NK-92 (cell line): ENCODE data around the gene SFXN3.
"Not testable (repeated sequence)": the region's sequence is repeated elsewhere in the genome, so short reads cannot be mapped to it uniquely, and the experiment has no call there.

Source experiments
- DNase-seq: peaks from one replicate; lab custom pipeline; 2025; ENCODE audit not compliant: unreplicated experiment; lab: John Stamatoyannopoulos, UW

The SFXN3 gene

GRCh38 chr10:101015582-101015973 lies 15.5 kb upstream of the SFXN3 start:
- no peak for DNase-seq

DNA sequence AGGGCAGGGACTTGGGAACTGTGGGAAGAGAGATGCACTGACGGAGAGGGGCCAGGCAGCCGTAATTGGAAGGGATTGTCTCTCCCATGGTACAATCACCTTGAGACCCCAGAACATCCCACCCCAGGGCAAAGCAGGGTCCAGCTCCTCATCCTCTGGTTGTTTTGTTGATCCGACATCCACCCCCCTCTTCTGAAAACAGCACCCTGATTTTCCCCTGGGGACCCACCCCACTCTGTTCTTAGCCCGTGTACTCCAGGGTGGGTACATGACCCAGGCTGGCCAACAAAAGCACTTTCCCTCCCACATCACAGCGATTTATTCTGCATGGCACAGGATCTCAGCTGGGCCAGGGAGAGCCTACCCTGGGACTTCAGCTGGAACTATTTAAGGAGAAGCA lies 14.2 kb upstream of the SFXN3 start:
- no peak for DNase-seq

DNA sequence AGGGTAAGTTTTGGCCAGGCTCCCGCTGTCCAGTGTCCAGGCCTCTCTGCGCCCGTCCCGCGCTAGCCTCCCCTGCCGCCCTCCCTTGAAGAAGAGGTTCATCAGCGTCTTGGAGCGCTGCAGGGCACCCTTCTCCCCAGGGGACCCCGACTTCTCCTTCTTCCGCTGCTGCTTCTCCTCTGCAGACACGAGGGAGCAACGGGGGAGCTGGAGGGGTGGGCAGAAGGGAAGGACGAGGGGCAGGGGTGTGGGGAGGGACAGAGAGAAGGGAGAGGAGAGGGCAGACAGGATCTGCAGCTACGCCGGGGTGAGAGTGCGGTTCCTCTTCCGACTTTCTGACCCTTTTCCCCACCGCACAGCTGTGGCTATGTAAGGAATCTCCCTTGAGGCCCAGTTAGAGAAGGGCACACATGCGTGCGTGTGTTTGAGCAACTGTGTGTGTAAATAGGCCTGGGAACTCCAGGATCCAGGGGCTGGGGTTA lies 12.9 kb upstream of the SFXN3 start:
- no peak for DNase-seq

DNA sequence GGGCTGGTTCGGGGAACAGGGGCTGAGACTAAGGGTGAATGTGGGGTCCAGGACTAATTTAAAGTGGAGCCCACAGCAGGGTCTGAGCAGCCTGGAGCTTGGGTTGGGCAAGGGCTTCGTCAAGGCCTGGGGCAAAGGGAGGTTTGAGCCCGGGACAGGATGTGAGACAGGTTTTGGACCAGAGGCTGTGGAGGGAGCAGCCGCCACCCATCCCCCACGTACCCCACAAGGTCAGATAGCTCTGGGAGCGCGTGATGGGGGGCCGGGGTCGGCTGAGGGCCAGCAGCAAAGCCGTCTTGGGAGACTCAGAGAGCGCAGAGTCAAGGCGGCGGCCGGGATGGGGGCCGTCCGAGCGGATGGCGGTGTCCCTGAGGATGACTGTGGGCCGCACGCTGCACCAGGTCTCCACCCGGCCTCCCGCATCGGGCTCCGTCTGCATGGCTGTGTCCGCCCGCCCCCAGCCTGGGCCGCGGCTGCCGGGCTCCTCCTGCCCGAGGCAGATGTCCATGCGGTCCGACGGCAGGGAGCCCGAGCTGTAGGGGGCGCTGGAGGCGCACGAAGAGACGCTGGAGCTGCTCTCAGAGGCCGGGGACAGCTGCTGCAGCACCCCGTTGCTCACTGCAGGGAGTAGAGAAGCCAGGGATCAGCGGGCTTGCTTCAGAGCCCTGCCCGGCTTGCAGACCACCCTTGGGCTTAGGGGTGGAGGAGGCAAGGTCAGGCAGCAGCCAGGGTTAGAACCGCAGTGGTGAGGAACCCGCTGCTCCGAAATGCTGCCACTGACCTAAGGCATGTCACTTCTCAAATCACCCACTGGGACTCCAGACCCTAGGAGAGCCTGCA lies 12.2 kb upstream of the SFXN3 start:
- no peak for DNase-seq

DNA sequence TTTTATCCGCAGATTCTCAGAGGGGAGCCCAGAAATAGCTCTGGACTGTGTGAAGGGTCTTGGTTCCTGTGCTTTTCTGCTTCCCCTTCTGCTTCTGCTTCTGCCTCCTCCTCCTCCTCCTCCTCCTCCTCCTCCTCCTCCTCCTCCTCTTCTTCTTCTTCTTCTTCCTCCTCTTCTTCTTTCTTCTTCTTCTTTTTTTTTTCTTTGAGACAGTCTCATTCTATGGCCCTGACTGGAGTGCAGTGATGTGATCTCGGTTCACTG lies 11.7 kb upstream of the SFXN3 start:
- DNase-seq = no peak

DNA sequence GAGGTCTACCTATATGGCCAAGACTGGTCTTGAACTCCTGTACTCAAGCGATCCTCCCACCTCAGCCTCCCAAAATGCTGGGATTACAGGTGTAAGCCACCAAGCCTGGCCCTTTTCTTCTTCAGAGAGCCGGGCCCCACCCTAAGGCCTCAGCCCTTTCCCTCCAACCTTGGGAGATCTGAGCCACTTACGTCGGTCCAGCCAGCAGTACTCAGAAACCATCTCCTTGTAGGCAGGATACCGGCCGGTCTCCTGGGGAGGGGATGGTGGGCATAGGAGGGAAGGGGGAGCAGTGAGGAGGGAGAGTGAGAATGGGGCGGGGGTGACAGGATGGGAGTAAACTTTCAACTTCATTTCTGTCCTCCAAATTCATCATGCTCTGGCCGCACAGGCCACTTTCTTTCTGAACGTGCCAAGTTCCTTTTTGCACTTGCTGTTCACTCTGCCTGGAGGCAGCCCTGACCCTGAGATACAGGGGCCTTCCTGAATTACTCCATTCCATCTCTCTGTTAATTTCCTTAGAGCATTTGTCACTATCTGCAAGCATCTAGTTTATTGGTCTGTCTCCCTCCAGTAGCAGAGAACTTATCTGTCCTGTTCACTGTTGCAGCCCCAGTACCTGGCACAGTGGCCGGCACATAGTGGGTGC lies 10.5 kb upstream of the SFXN3 start:
- DNase-seq = no peak

DNA sequence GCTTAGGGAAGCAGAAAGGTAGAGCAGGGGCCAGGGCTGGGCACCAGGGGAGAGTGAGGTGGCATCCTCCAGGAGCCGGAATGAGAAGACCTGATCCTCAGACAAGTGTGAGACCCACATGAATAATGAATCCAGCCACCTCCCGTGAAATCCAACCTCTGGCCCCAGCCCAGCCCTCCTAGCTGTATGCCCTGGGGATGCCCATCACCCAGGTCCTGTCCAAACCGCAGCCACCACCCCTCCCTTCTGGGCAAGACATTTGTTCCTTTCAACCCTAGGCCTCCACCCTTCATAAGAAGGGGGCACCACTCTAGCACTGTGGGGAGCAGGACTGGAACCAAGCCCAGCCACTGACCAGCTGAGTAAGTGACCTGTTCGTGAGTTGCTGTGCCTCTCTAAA lies 9.8 kb upstream of the SFXN3 start:
- DNase-seq = no peak

GRCh38 chr10:101021692-101022251 lies 9.3 kb upstream of the SFXN3 start:
- no peak for DNase-seq

DNA sequence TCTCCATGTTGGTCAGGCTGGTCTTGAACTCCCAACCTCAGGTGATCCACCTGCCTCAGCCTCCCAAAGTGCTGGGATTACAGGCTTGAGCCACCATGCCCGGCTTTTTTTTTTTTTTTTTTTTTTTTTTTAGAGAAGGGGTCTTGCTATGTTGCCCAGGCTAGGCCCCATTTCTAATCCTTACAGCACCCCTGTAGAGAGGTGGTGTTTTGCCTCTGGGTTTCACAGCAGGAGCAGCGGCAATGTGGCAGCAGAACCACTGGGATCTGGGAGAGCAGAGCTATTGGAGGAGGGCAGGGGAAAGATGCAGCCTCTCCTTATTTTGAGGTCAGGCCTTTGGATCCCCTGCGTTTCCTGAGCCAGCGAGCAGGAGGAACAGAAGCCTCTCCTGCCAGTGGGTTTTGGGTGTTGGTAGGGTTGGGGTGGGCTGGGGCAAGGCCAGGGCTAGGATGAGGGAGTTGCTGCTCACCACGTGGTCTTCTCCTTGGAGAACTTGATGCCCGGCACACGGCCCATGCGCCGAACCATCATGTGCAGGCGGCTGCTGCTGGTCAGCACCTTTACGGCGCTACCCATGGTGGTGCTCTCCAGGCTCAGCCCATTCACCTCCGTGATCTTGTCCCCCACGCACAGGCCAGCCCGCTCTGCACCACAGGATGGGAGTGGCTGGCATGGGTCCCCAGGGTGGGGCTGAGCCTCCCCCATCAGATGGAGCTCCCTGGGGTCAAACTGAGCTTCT lies 7.9 kb upstream of the SFXN3 start:
- DNase-seq = no peak

- no peak for DNase-seq
Measured at GRCh38 chr10:101027106-101027720, 3.8 kb upstream of the SFXN3 start.

DNA sequence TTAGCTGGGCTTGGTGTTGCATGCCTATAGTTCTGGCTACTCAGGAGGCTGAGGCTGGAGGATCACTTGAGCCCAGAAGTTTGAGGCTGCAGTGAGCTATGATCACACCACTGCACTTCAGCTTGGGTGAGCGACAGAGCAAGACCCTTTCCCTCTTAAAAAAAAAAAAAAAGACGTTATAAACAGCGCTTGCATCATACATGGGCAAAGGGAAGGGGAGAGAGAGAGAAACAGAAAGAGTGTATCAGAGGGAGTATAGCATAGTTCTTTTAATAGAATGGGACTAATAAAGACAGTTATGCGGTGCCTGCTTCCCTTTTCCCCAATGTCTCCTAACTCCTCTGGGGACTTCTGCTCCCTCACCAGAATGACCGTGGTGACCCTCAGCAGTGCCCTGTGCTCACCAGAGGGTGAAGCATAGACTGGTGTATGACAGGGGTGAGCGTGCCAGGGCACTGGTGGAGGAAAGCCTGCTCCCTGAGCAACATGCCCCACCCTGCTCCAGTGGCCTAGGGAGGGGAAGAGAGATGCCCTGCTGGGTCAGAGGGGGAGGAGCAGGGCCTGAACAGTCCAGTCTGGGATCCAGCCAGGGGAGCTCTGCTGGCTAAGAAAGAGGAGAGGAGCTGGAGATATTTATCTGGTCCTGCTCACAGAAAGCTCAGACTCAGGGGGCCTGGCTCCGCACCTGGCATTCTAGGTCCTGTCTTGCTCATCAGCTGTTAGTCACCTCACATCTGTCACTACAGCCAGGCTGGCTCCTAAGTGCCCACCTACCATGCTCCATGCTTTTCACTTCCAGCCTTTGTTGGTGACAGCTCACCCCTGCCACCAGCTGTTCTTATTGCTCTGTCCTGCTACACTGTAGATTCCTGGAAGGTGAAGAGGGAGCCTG lies 2.3 kb upstream of the SFXN3 start:
- DNase-seq = no peak

- DNase-seq = no peak
Measured at GRCh38 chr10:101029520-101030295, 1.3 kb upstream of the SFXN3 start.

DNA sequence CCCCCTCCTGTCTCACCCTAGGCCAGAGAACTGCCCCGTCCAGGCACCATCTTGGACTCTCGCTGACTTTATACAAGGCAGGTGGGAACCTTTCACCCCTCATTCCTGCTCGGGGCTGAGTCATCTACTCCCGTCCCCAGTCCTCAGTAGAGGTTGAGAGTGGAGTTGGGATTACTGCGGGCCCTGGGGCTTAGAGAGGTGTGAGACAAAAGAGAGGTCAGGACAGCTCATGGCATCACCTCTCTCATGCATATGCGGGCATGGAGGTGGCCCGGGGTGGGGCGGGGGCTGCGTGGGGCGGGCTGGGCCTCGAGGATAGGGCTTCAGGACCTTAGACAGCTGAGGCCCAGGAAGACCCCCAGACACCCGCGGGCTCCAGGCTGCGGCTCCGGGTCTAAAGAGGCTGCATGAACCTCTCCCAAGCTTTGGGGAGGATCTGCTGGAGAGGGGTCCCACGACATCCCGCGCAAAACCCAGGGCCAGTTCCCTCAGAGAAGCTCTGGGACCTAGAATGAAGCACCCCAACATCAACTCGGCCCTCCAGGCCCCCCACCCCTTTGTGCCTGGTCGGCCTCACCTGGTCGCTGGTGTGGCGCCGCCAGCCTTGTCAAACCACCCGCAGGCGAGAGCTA lies 422 bp upstream of the SFXN3 start:
- no peak for DNase-seq

- DNase-seq = no peak
Measured at GRCh38 chr10:101031796-101032636, 982 bp downstream of the SFXN3 start.

DNA sequence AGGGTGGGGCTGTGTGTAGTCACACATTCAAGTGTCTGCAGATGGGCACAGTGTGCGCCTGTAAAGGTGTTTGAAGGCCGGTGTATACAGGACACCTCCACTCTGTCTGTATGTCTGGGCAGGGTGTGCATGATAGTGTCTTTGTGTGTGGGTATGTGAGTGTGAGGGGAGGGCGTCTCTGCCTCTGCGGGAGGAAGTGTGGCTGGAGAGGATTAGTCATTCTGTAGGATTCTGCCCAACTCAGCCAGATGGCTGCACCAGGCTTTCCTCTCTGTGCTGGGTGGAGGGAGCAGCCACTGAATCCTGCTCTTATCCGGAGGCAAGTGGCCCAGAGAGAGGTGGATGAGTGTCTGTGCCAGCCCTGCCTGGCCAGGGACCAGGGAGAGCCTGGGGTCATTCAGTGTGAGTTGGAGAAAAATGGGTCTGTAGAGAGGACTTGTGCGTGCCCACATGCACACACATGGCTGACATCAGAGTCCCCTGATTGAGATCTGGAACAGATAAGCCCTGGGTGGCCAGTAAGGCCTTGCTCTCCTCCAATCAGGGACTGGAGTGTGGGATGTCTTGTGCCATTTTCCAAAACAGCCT lies 1.7 kb downstream of the SFXN3 start:
- no peak for DNase-seq

GRCh38 chr10:101033276-101033675 lies 2.2 kb downstream of the SFXN3 start:
- DNase-seq = no peak

GRCh38 chr10:101034404-101034803 lies 3.4 kb downstream of the SFXN3 start:
- not testable (repeated sequence) for DNase-seq

DNA sequence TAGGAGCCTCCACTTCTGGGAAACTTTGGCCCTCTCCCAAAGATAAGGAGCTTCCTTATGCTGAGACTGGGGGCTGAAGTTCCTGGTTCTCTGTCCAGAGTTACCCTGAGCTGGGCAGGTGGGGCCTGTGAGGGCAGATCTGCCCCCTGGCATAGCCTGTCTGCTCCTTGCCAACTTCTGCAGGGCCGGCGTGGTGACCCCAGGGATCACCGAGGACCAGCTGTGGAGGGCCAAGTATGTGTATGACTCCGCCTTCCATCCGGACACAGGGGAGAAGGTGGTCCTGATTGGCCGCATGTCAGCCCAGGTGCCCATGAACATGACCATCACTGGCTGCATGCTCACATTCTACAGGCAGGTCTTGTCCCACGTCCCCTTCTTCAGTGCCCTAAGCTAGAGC lies 4.3 kb downstream of the SFXN3 start:
- no peak for DNase-seq
